GM12891 (cell line): ENCODE data around the gene SLC43A1.

ENCODE experiments used
- POLR2A ChIP-seq: IDR thresholded peaks from 2 replicates; pipeline ENCODE4 v1.6.1; 2011; ENCODE audit warnings: low read depth, low read length, control low read depth
- POLR2AphosphoS5 ChIP-seq: IDR thresholded peaks from 2 replicates; pipeline ENCODE4 v1.6.1; 2011; ENCODE audit warnings: low read depth, low read length, control low read depth
- SPI1 ChIP-seq: IDR thresholded peaks from 2 replicates; pipeline ENCODE4 v1.6.1; 2011; ENCODE audit warnings: low read depth, low read length, control low read depth

- TF ChIP-seq POLR2A (no peak), SPI1 (no peak), POLR2AphosphoS5 (no peak)
Measured at GRCh38 chr11:57475671-57476046, 39.8 kb downstream of the SLC43A1 start.
